KMS-11 (cell line): ENCODE data around the gene RAET1L.

ENCODE experiments used
- H2AFZ ChIP-seq: fragments of 200-600 bp; sonication (generic); 2 replicates; pipeline ENCODE4 v1.6.1; 2016; ENCODE audit warnings: antibody characterized with exemption, mixed run types, low read depth
- H3K27ac ChIP-seq: fragments of 200-600 bp; sonication (generic); 2 replicates; pipeline ENCODE4 v1.6.1; 2016; ENCODE audit warnings: mild to moderate bottlenecking, mixed run types
- H3K27me3 ChIP-seq: fragments of 200-600 bp; sonication (generic); 2 replicates; pipeline ENCODE4 v1.6.1; 2017; ENCODE audit warnings: mild to moderate bottlenecking, low read depth, mixed run types, moderate library complexity; ENCODE audit not compliant: insufficient read depth
- H3K36me3 ChIP-seq: fragments of 200-600 bp; sonication (generic); 2 replicates; pipeline ENCODE4 v1.6.1; 2017; ENCODE audit warnings: mild to moderate bottlenecking, mixed run types; ENCODE audit not compliant: insufficient read depth
- H3K4me1 ChIP-seq: fragments of 200-600 bp; sonication (generic); 2 replicates; pipeline ENCODE4 v1.6.1; 2016; ENCODE audit warnings: mild to moderate bottlenecking, low read depth, mixed run types; ENCODE audit not compliant: poor library complexity, severe bottlenecking
- H3K4me2 ChIP-seq: fragments of 200-600 bp; sonication (generic); 2 replicates; pipeline ENCODE4 v1.7.0; 2016; ENCODE audit warnings: mild to moderate bottlenecking, mixed run types
- H3K4me3 ChIP-seq: fragments of 200-600 bp; sonication (generic); IDR thresholded peaks from 2 replicates; pipeline ENCODE4 v1.6.1; 2017; ENCODE audit warnings: low read depth, low read length, mixed read lengths; ENCODE audit not compliant: insufficient read depth
- H3K79me2 ChIP-seq: fragments of 200-600 bp; sonication (generic); 2 replicates; pipeline ENCODE4 v1.6.1; 2016; ENCODE audit warnings: low read depth, mixed run types; ENCODE audit not compliant: insufficient read depth
- H3K9ac ChIP-seq: fragments of 200-600 bp; sonication (generic); 2 replicates; pipeline ENCODE4 v1.6.1; 2016; ENCODE audit warnings: mild to moderate bottlenecking, mixed run types
- H4K20me1 ChIP-seq: fragments of 200-600 bp; sonication (generic); 2 replicates; pipeline ENCODE4 v1.6.1; 2016; ENCODE audit warnings: mild to moderate bottlenecking, mixed run types; ENCODE audit not compliant: insufficient read depth
- CTCF ChIP-seq: fragments of 200-600 bp; sonication (generic); conservative IDR thresholded peaks from 2 replicates; pipeline ENCODE4 v1.6.1; 2017; ENCODE audit warnings: low read depth, mild to moderate bottlenecking, antibody characterized with exemption, low read length, moderate library complexity, mixed read lengths

RAET1L gene

GRCh38 chr6:149990661-149991471 lies 34.5 kb downstream of the RAET1L start:
- Histone ChIP-seq H3K4me1 (no peaks in the 10 kb centered on the region), H2AFZ (no peak overlapping the region; the same call in 1 of the 2 replicates), H3K36me3 (no peaks in the 10 kb centered on the region), H3K79me2 (no peaks in the 10 kb centered on the region), H3K9ac (no peak overlapping the region), H3K4me2 (peak overlapping the region; percentile 25; the same call in 1 of the 2 replicates), H3K27ac (no peak overlapping the region), H3K4me3 (no peak overlapping the region), H4K20me1 (no peaks in the 10 kb centered on the region), H3K27me3 (peaks cover 28% of the 10 kb centered on the region)
- TF ChIP-seq CTCF = no peak

- H4K20me1 ChIP-seq = no peaks in the 10 kb centered on the region
- no peak overlapping the region; the same call in 1 of the 2 replicates for H2AFZ ChIP-seq
- H3K27ac ChIP-seq = no peak overlapping the region
- H3K9ac ChIP-seq = no peak overlapping the region
- no peaks in the 10 kb centered on the region for H3K36me3 ChIP-seq
- no peaks in the 10 kb centered on the region for H3K79me2 ChIP-seq
- H3K4me3 ChIP-seq = no peak overlapping the region
- peaks cover 28% of the 10 kb centered on the region for H3K27me3 ChIP-seq
- H3K4me2 ChIP-seq = peak overlapping the region; percentile 25; the same call in 1 of the 2 replicates
- no peak for TF ChIP-seq CTCF
- no peaks in the 10 kb centered on the region for H3K4me1 ChIP-seq
These were observed 35.1 kb downstream of the RAET1L start for GRCh38 chr6:149990212-149990660.

- H3K9ac ChIP-seq = no peak overlapping the region
- H3K4me2 ChIP-seq = no peak overlapping the region
- H3K27me3 ChIP-seq = peaks cover 28% of the 10 kb centered on the region
- H3K4me3 ChIP-seq = no peak overlapping the region
- H4K20me1 ChIP-seq = no peaks in the 10 kb centered on the region
- H3K4me1 ChIP-seq = no peaks in the 10 kb centered on the region
- no peak for TF ChIP-seq CTCF
- no peaks in the 10 kb centered on the region for H3K36me3 ChIP-seq
- H3K79me2 ChIP-seq = no peaks in the 10 kb centered on the region
- H3K27ac ChIP-seq = no peak overlapping the region
- no peak overlapping the region for H2AFZ ChIP-seq
These were observed 36.6 kb downstream of the RAET1L start for GRCh38 chr6:149988550-149989346.

- H3K27me3 ChIP-seq = peaks cover 28% of the 10 kb centered on the region
These were observed 37.7 kb downstream of the RAET1L start for GRCh38 chr6:149987602-149988107.

More at GRCh38 chr6:149987602-149988107, 37.7 kb downstream of the RAET1L start:
- Histone ChIP-seq H3K4me3 (no peak overlapping the region), H3K36me3 (no peaks in the 10 kb centered on the region), H2AFZ (no peak overlapping the region), H3K4me2 (no peak overlapping the region), H3K79me2 (no peaks in the 10 kb centered on the region), H3K9ac (no peak overlapping the region), H4K20me1 (no peaks in the 10 kb centered on the region), H3K27ac (no peak overlapping the region), H3K4me1 (no peaks in the 10 kb centered on the region)
- no peak for TF ChIP-seq CTCF
